ENCODE data around the gene BCL11A.

- no peak for TF ChIP-seq CTCF (conservative IDR thresholded peaks at IDR 0.05)
- no peak for TF ChIP-seq ZFX (IDR thresholded peaks at IDR 0.05)
Observed at GRCh38 chr2:60426880-60427279, 126.6 kb downstream of the BCL11A start.

Data from C4-2B (cell line).